GM18511 (cell line): ENCODE measurements around the gene SIK1.

Experiments
- ATAC-seq: cut with Tn5 transposase; IDR thresholded peaks from one replicate; pipeline ENCODE4 v1.9.1; 2021; ENCODE audit warnings: mild to moderate bottlenecking, moderate library complexity; ENCODE audit not compliant: unreplicated experiment

SIK1 gene

DNA sequence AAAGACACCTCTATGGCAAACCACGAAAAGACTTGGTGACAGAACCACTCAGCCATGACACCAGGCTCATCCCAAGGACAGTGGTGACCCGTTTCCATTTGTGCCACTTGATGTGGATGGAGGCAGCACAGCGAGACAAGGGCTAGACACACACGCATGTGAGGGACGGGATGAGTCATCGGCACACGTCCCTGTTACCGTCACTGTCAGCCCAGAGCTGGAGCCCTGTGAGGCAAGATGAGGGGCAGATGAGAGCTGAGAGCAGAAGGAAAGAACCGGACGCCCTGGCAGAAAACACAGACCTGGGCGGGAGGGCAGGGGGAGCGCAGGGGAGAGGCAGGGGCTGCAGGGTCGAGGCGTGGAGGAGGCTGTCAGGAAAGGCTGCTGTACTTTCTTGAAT, 57.8 kb downstream of the SIK1 start:
- no peak for ATAC-seq

DNA sequence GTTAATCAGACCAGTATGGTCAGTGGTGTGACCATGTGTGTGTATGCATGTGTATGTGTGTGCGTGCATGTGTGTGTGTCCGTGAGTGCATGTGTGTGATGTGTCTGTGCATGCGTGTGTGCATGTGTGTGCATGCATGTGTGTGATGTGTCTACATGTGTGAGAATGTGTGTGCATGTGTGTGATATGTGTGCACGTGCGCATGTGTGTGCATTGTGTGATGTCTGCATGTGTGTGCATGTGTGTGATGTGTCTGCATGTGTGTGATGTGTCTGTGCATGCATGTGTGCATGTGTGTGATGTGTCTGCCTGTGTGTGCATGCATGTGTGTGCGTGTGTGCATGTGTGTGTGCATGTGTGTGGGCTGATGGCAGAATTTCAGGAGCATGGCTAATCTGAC, 58.2 kb downstream of the SIK1 start:
- no peak for ATAC-seq

DNA sequence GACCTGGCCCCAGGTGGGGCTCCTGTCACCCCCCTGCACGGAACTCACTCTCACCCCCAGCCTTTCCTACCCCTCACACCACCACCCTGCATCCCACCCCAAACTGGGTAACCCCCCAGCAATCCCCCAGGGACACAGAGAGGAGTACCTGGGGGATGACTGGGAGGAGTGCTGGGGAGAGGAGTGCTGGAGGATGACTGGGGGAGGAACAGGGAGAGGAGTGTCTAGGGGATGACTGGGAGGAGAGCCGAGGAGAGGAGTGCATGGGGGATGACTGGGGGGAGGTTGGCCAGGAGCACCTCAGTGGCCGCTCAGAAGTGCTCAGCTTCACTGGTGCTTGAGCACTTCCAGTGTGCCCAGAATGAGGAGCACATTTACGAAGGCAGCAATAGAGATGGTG, 59.1 kb downstream of the SIK1 start:
- no peak for ATAC-seq

DNA sequence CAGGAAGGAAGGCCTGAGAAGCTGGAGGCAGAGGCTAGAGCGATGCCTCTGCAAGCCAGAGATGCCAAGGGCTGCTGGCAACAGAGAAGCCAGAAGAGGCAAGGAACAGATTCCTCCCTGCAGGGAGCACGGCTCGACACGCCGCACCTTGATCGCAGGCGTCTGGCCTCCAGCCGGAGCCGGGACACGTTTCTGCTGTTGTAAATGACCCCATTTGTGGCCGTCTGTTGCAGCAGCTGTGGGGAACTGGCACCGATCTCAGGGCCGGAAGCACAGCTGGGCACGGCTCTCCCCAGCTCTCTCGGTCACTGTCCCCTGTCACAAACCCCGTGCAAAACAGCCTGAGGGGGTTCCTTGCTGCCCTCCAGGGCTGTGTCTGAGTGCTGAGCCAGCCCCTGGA, 59.6 kb downstream of the SIK1 start:
- no peak for ATAC-seq

DNA sequence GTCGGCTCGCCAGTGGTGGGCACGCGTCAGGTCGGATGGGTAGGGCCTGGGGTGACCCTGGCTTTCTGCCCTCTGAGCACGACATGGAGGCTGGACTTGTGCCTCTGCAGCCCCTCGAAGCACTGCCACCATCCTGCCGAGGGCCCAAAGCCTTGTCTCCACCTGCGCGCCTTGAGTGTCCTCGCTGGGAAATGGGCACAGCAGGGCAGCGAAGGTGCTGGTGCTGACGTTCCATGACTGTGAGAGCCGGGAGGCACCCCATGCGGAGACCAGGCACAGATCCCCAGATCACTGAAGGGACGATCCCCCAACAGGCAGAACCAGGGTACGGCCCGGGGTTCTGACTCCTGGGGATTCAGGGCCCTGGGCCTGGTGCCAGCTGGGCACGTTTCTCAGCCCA, 60.3 kb downstream of the SIK1 start:
- ATAC-seq: no peak

DNA sequence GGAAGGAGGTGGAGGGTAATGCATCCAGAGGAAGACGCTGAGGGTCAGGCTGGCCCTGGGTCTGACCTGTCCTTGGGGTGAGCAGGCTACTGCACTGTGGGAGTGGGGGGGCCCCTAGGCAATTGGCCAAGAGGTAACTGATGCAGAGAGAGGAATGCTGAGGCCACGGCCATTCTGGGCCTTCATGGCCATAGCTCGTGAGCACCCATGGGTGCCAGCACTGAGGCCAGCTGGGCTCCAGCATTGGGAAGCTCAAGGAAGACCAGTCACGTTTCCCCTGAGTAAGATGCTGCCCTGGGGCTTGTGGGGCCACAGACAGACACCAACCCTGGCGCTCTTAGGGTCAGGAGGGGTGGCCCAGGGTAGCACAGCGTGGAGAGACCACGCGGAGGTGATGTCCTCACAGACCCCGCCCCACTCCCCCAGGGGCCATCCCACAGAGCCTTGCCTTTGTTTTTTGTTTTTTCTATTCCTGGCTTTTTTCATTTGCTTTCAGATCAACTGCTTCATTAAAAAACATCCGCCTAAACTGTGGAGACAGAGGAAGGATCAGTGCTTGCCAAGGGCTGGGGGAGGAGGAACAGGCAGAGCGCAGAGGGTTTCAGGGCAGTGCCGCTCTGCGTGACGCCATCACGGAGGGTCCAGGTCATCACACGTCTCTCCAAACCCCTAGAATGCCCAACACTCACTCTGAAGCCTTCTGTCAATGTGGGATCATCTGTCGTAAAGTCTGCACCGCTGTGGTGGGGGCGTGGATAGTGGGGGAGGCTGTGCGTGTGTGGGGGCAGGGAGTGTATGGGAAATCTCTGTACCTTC, 61.1 kb downstream of the SIK1 start:
- ATAC-seq: no peak

DNA sequence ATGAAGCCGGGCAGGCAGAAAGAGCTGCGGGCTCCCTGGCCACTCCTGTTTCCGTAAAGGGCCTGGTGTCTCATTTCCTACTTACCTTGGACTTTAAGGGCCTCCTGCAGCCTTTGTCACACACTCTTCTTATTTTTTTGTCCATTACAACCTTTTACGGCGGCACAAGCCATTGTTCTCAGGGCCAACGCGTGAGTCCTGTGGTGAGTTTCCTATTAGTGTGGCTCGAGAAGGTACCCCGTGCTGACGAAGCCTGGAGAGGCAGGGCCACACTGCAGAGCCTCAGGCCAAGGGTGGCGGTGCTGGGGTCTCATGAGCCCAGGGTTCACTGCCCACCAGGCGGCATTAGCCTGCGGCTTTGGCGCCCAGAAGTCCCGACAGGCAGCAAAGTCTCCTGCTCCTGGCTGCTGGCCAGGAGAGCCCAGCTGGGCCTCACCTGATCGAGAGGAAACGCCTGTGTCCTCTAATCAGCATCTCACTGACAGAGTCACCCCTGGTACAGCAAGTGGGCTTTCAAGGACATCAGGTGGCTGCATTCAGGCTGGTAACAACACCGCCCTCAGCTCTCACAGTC, 62.0 kb downstream of the SIK1 start:
- no peak for ATAC-seq
